Amniotic epithelial cell (primary cell): Measurements from ENCODE around the gene PALM2AKAP2.
A peak's percentile ranks its signal among the peaks of the same experiment; 100 is the strongest.

Experiments used
- DNase-seq: peaks from one replicate; pipeline ENCODE4 v3.0.0-alpha.2; 2010; ENCODE audit warnings: low read depth

Gene PALM2AKAP2

DNA sequence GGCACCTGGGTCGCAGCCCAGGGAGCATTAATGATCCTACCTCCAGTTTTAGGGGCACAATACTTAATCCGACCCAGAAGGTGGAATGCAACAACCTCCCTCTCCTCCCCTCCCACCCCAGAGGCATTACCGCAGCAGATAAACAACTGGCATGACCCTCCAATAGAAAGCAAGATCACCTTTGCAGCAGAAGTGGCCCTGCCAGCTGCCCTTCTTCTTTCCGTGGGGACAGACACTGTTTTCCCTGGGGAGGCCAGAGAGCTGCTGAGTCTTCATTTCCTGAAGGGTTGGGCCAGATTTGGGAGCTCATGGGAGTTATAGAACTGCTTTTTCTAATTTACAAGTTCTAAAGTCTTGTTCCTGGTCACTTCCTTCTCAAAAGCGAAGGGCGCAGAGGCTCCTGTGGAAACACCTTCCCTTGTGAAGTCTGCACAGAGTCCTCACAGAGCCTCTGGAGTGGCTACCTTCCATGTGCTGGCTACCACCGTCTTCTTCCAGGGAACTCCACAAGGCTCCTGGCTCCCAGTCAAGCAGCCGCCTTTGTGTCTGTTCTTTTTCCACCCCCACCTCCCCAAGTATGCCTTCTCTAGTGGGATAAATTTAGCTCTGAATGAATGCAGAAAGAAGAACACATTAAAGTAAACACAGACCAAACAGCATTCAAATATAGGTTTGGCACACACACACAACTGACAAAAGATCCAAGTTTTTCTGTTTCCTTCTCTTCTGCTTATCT, 8.0 kb upstream of the PALM2AKAP2 start:
- peak; percentile 28 for DNase-seq

DNA sequence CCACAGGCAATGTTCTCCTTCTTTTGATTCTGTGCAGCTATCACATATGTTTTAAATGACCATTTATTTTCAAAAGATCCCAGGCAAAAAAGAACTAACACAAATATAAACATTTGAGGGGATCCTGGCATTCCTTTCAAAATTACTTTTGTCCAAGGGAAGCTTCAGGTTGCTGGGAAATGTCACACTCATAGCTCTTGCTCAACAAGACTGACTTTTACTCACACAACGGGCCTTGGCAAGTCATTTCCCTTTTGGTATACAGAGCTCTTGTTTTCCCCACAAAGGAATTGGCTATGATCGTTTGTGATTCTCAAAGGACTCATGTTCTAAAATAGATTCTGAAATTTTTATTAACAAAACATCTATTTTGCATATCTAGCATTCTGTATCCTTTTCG, 4.5 kb upstream of the PALM2AKAP2 start:
- peak; percentile 42 for DNase-seq

DNA sequence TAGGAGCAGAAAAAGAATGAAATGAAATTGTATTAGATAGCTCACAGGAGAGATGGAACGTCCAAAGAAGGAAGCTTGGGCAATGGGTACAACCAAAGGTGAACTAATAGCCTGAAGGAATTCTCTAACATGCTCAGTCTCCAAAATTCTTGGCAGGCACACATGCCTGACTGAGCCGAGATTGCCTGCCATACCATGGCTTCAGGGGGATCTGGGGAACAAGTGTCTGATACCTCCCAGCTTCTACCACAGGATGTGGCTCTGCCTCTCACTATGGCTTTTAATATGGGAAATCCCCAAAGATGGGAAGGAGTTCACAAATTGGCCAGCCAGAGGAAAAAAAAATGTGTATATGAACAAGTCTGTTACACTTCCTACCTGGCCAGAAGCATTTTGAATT, 3.6 kb upstream of the PALM2AKAP2 start:
- no peak for DNase-seq

DNA sequence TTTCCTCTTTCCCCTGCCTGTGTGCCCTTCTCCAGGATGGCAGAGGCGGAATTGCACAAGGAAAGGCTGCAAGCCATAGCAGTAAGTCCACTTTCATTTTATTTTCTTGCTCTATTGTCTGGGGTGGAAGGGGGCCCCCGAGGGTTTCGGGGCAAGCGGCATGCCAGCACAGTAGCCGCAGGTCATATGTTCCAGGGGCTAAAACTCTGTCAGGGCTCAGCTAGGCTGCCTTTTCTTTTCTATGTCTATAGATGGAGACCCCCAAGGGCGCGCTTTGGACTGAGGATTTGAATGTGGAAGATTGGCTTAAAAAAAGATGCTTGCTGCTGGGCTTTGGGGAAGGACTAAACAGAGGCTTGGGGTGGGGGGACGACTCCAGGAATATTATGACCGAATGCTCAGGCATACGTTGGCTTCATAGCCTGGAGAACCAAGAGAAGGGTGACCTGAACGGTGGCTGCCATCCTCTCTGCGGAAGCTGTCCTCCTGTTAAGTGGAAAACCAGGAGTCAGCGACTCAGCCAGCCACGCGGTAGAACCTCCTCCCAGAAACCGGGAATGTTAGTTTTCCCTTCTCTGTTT, 545 bp downstream of the PALM2AKAP2 start:
- peak; percentile 16 for DNase-seq

DNA sequence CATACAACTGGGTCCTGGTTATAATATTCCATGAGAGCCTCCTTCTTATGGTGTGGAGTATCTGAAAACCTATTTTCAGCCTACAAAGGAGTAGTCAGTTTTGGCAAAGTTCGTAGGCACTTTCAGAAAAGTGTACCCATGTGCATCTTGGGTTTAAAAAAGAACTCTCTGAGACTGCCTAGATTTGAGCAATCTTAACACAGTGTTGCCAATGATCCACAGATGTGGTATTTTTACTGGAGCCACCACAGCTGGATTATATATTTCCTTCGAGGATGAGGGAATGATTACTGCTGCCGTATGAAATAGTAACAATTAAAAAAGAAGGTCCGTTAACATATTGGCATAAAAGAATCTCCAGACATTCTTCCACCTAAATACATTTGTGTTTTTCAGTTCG, 1.1 kb downstream of the PALM2AKAP2 start:
- DNase-seq = no peak

DNA sequence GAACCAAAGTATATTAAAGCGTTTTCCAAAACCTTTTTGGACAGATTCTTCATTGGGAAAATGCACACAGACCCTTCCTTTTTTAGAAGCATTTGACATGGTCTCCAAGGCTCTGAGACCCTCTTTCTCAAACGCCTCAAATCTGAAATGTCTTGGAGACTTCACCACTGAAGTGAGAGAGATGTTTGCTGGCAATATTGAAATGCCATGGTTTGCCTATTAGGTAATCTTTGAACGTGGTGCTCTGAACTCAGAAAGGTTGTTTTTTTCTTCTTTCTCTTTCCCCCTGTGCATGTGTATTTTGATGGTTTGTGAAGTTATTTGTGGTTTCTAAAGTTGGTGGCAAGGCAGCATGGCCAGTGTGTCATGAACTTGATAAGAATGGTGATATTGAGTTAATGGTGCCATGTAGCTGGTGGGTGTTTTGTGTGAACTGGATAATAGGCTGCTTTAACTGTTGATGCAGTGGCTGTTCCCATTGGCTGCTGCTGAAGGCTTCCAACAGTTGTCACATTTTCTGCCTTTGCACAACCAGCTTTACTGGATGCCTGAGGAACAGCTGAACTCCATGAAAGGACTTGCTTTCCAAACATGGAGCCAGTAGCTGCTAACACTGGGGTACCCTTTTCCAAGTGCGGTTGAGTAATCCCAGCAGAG, 1.7 kb downstream of the PALM2AKAP2 start:
- no peak for DNase-seq

DNA sequence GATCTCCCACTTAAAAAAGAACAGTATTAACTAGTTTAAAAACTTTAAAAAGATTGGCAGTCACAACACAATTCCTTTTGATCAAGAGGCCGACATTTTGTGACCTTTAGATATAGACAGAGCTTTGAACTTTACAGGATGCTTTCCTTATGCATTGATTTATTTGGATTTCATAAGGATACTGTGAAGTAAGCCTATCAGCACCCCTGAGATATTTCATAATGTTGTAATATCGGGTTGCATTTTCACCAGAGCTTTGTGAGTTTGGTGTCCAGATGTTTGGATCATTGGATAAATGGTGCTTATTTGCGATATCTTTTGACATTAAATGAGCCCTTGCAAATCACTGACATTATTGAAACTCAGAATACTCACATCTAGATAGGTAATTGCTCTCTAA, 7.7 kb downstream of the PALM2AKAP2 start:
- no peak for DNase-seq

DNA sequence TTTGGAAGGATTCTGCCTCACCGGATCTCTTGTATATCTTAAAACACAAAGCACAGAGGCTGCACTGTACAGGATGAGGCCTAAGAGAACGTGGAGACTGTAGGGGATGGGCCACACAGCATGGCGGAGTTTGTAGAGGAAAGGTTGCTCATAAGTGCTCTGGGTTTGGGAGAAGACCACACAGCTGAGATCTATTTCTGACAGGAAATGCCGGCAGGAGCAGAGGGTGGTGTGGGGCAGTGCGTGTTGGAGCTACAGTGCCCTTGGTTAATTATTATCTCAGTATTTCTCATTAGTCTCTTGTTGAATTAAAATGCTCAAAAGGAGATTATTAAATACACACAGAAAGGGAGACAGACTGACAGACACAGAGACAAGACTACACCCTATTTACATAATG, 9.6 kb downstream of the PALM2AKAP2 start:
- no peak for DNase-seq

DNA sequence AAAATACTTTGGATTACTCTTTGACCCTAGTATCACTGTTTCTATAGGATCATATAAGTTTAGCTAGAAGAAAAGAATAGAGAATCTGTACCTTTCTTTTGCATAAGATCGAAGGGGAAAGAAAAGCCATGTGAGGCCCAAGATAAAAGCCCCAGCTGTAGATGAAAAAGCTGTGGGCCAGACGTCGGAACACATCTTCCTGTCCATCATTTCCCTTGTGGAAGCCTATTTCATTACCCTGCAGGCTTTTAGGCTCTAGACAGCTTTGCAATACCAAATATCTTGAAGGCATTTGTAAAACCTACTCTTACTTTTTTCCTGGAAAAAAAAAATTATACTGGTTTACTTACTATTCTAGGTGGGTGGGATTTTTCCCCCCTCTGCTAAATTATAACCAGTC, 10.0 kb downstream of the PALM2AKAP2 start:
- DNase-seq = no peak

DNA sequence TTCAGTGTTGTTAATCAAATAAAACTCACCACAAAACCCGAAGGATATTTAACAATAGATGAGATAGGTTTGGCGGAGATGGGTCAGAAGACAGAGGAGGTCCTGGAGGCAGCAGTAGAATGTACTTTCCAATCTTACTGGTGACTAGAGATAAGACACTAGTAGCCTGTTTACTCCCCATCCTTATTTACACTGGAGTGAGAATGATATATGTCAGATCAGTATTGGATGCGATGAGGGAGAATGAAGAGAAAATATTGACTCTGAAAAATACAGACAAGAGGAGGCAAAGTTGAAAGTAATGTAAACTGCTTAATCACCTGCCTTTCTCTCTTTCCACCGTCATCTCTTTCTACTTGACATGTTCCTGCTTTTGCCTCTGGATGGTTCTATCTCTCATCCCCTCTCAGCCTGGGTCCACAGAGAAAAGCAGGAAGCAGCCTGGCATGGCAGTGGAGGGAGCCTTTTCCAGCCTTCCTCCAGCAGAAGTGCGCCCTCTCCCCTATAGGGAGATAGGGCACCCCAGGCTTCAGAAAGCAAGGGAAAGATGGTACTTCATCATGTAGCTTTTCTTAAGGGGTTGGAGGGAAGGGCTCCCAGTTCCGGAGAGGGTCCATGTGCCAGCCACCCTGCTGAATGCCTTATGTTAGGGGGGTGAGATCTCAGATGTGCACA, 11.1 kb downstream of the PALM2AKAP2 start:
- DNase-seq = no peak

DNA sequence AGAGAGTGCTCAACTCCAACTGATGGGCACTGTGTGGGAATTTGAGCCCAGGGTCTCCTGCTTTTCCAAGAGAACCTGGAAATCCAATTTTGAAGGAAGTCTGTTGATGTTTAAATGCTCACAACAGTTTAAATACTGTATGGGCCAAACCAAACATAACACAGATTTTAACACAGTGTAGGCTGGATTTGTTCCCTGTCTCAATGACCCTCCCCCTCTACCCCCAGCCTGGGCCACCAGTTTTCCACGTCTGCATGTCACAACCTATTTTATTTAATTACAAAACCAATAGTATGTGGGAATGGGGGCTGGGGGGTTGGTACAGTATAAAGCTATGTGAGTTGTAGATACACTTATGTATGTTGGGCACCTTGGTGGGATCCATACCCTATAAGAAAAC, 11.7 kb downstream of the PALM2AKAP2 start:
- no peak for DNase-seq

DNA sequence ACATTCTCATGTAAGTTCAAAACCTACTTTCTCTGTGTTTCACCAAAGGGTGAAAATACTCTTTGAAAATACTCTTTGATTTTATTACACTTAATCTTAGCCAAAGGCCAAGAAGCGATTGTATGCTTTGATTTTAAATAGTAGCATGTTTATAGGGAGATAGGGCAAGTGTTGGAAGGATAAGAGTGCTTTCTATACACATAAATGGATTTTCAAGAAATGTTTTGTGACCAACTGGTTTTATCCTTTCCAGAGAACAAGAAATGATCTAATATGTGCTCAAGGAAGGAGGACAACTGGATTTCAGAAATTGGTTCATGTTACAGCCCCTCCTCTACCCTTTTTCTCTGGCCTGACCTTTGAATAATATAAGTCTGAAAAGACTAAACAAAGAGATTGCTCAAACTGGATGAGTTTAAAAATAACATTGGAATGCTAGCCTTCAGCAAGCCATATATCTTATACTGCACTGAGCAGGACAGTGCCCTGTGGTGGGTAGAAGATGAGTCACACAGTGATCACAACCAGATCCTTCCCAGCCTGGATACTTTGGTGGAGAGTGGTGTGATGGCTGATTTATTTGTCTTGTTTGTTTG, 13.1 kb downstream of the PALM2AKAP2 start:
- DNase-seq = peak; percentile 97

DNA sequence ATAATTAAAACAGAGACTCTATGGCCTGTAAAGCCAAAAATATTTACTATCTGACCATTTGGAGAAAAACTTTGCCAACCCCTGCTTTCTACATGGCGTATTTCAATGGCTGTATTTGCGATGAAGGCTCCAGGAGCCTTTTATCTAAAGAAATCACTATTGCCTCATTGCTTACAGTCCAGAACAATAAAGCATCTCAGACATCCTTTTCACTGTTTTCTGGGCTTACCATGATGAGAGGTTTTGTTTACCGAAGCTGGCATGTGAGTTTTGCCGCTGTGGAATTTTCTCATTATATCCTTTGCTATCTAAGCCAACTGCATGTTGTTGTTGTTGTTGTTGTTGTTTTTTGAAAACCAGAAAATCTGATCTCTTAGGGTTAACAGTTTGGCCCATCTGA, 13.9 kb downstream of the PALM2AKAP2 start:
- DNase-seq = peak; percentile 47

DNA sequence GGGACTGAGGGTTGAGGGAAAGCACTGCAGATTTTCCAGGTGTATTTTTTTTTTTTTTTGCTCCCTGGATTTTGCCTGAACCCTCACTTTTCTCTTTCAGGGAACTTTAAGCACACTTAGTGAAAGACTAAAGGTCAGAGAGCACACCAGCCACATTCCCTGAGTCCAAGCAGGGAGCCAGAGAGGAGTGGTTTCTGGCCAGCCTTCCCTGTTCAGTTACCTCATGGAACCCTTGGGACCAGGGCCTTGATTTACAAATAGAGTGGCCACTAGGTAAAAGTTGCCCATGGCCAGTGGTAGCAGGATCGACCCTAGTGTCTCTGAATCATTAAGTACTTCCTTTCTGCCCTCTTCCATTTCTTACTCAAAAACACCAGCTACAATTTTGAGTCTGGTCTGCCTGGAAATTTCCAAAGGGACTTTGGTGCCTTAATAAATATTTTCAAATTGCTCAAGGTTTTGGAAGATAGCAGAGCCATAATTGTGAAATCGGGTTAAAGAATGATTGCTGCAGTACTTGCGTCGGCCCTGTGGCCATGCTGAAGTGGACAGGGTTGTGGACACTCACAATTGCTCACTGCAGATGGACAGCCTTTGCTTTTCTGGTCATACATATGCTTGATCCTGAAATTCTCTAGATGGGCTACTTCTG, 14.5 kb downstream of the PALM2AKAP2 start:
- DNase-seq = peak; percentile 79

DNA sequence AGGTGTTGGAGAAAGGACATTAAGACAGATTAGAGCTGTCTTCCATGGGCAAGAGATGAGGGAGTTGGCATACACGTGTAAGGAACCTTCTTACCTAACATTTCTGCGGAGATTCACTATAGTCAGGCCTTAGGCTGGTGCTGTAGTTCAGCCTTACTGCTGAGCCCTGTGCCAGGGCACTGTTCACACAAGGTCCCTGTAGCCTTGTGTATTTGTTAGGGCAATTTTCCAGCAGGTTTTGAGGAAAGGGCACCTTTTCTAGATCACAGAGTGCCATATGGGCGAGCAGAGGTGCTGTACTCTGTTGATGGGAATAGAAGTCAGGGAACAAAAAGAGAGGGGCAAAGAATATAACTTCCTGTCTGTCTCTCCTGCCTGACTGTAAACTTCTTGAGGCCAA, 15.6 kb downstream of the PALM2AKAP2 start:
- no peak for DNase-seq

DNA sequence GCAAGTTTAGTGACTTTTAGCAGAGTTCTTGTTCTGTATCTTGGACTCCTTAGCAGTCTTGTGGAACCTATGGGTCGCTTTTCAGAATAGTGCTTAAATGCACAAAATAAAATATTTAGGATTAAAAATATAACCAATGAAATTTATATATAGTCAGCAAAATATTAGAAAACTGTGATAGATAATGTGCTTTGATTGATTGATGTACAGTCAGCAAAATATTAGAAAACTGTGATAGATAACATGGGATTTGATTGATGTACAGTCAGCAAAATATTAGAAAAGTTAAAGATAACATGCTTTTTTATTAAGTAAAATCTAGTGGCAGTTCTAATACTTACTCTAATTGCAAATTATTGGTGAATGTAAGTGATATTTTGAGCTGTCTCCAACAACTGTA, 16.1 kb downstream of the PALM2AKAP2 start:
- DNase-seq = no peak

DNA sequence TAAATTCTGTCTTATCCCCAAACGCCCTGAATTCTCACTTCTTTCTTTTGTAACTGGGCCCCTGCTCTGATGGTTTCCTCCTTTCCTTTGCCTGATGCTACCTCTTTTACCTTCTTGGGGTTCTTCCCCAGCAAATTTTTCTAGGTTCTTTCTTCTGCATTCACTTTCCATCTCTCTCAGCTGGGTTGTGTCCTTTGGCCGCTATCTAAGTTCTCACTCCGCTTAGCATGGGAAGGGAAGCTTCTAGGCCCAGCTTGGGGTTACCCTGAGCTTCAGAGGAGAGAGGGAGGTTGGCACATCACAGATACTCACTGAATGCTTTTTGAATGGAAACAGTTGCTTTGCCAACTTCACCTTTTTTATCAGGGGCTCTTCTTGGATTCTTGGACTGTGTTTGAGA, 17.0 kb downstream of the PALM2AKAP2 start:
- no peak for DNase-seq

DNA sequence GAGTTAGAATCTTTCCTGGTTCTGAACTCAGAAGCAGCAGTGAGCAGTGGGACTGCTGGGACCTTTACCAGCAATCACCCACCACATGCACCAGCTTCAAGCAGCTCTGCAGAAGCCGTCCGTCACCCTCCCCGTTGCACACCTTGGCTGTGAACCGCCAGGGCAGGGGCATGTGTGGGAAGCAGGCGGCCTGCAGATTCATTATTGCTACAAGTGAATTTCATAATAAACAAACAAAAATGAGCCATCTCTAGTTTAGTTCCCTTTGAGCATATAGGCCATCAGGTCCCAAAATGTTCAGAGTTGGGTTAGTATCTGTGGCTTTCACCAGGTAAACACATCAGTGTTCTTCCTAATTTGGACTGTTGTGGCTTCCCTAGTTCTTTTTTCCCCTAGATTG, 17.5 kb downstream of the PALM2AKAP2 start:
- DNase-seq = no peak

DNA sequence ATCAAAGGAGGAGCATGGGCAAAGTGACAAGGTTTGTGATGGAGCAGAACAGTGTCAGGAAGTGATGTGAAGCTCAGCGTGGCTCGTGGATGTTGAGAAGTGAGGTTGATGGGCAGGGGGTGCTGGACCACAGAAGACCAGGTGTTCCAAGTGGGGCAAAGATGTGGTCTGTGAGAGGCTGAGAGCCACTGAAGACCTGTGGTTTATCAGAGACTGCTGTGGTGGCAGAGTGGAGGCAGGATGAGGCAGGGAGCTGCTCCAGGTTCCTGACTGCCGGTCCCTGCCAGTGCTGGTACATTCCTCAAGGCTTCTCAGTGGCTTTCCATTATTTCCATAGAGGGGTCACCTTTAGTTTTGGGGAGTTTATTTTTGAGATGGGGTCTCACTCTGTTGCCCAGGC, 19.1 kb downstream of the PALM2AKAP2 start:
- no peak for DNase-seq

DNA sequence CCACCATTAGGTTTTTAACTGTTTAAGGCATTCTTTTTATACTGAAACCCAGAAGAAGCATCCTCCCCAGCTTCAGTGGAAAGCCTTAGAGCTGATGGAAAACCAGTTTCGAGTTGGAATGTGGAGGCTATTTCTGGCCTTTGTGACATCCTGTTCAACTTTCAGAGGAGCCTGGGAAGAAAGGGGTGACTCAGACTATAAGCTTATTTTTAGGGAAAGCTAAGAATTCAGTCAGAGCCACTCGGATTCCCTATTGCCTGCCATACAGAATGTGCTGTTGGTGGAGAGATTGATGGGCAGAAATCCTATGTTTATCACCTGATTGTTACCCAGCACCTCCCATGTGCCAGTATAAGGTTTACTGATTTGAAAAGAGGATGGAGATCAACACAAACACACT, 19.8 kb downstream of the PALM2AKAP2 start:
- DNase-seq = peak; percentile 46

DNA sequence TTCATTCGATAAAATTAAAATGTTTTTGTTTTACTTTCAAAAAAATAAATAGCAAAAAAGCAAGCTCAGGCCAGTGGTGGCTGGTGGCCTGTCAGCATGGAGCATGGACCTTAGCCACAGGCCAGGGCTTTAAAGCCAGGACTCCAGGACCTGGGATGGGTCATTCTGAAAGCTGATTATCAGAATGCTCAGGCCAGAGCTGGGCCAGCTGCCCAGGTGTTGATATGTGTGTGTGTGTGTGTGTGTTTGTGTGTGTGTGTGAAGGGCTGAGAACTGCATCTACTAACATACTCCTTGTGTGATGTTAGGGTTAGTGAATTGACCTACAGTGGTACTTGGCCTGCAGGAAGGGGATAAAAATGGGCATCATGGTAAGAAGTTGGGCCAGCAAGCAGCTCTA, 21.5 kb downstream of the PALM2AKAP2 start:
- no peak for DNase-seq

DNA sequence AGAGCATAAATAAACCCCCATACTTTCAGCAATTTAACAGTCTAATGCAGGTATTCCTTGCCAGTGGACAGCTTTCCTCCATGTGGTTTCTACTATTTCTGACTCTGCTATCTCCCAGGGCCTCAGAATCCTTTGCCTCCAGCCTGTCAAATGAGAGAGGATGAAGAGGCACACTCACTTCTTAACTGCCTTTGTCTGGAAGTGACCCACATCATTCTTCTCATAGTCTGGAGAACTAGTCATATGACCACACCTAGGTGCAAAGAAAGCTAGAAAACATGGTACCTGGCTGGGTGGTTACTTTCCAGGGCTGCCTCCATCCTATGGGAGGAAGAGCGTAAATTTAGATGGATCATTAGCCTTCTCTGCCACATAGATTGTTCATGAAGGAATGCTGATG, 22.5 kb downstream of the PALM2AKAP2 start:
- DNase-seq = no peak
